ENCODE results near the gene EMCN.

Gene EMCN

DNA sequence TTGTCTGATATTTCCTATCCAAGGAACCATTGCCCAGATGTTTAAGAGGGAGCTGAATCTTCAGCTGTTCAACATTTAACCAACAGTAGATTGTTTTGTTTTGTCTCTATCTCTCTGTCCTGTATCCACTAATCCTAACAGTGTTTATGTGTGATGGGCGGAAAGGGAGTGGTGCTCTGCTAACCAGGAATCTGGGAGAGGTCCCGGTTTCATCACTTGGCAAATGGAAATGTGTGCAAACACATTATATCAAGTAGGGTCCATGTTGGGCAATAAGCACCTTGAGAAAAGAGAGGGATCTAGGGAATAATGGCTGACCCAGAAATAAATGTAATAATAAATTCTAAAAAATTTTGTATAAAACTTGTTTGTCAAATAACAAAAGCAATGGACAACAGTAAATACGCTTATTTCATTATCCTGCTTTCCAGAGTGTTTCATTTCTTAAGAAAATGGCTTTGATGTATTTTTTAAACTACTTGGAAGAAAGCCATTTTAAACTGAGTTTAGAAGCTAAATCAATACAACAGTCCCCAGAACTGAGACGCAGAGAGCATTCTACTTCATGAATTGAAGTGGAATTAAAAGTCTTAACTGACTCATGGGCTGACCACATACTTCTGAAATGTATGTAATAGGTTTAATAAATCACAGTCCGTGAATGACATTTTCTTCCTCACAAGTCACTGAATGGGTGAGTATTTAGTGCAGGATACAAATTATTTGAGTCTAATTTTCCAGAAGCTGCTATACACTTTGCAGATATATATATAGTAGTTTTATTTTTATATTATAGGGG is 55.8 kb downstream of the EMCN start:
- no peaks in the 10 kb centered on the region for H3K36me3 Mint-ChIP-seq (ENCODE audit: low read depth)
- ATAC-seq, result no peak

DNA sequence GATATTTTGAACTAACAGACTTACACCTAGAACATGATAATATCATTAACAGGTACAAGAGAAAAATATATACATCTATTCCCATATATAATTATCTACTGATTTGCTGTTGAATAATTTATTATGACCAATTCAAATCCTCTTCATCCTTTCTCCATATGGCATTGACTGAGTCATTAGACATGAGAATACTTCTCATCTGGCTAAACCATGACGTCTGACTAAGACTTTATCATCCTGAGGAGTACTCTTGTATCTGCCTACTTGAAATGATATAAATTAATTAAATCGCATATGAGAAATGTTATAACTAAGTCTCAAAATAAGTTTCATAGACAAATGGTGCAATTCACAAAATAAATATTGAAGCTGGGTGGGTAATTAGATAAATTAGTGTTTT is 67.4 kb downstream of the EMCN start:
- Mint-ChIP-seq H3K27ac (no peak overlapping the region), H3K27me3 (peaks cover 5% of the 10 kb centered on the region), H3K36me3 (ENCODE audit: low read depth) (no peaks in the 10 kb centered on the region), H3K9me3 (peaks cover 9% of the 10 kb centered on the region), H3K4me3 (no peak overlapping the region), H3K4me1 (no peaks in the 10 kb centered on the region)
- ATAC-seq (no peak), DNase-seq (no peak)

More for the DNA sequence above, 55.8 kb downstream of the EMCN start:
- Mint-ChIP-seq H3K27me3 (no peaks in the 10 kb centered on the region), H3K4me1 (peaks cover 11% of the 10 kb centered on the region), H3K4me3 (no peak overlapping the region), H3K9me3 (peaks cover 8% of the 10 kb centered on the region), H3K27ac (no peak overlapping the region)
- no peak for DNase-seq

DNA sequence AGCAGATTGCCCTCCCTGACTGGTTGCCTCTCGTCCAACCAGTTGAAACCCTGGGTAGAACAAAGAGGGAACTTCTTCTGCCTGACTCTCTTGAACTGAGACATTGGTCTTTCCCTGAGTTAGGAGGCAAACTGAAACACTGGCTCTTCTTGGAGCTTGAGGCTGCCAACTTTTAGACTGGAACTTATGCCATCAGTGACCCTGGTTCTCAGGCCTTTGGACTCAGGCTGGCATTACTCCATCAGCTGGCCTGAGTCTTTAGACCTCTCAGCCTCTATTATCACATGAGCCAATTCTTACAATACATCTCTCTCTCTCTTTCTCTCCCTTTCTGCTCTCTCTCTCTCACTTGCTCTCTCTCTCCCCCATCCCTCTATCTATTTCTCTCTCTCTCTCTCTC is 86.4 kb downstream of the EMCN start:
- H3K27ac Mint-ChIP-seq, result no peak overlapping the region
- H3K36me3 Mint-ChIP-seq (ENCODE audit: low read depth), result no peaks in the 10 kb centered on the region

DNA sequence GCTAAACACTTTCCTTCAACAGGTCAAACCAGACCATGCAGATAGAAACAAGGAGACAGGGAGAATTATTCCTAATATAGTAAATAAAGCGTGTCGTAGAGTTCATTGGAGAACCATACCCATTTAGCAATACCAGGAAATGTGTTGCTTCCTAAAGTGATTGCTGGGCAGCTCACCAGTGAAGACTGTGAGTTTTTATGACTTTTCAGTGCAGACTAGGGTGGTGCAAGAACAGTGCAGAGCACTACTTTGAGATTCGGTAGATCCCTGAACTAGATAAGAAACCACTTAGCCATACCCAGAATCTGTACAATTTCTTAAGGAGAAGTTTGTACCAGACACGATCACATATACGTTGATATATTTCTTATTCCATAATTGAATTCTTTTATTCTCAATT is 87.4 kb downstream of the EMCN start:
- ATAC-seq (no peak), DNase-seq (no peak)
- Mint-ChIP-seq H3K9me3 (no peaks in the 10 kb centered on the region), H3K27me3 (peaks cover 1% of the 10 kb centered on the region), H3K36me3 (ENCODE audit: low read depth) (no peaks in the 10 kb centered on the region), H3K4me1 (no peaks in the 10 kb centered on the region), H3K27ac (no peak overlapping the region), H3K4me3 (no peak overlapping the region)

More for the DNA sequence above, 86.4 kb downstream of the EMCN start:
- Mint-ChIP-seq H3K27me3 (peaks cover 1% of the 10 kb centered on the region), H3K4me3 (no peak overlapping the region), H3K9me3 (no peaks in the 10 kb centered on the region), H3K4me1 (no peaks in the 10 kb centered on the region)
- DNase-seq (no peak), ATAC-seq (no peak)

DNA sequence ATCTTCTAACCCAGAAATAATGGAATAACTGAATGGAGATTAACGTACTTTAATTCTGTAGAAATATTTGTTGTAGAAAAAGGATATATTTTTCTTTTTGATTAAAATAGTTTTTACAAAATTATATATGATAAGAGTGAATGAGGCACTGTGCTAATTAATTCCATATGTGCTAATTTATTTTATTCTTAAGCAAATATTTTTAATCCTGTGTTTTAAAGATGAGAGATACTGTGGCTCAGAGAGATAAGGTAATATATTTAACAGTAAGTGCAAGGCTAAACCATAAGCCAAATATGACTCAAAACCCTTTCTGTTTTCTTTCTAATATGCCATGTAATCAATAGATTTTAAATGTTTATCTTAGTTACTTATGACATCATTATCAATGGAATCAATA is 88.2 kb downstream of the EMCN start:
- H3K27me3 Mint-ChIP-seq, result peaks cover 1% of the 10 kb centered on the region
- ATAC-seq (no peak), DNase-seq (no peak)
- no peaks in the 10 kb centered on the region for H3K36me3 Mint-ChIP-seq (ENCODE audit: low read depth)
- no peak overlapping the region for H3K27ac Mint-ChIP-seq
- H3K9me3 Mint-ChIP-seq, result no peaks in the 10 kb centered on the region
- H3K4me1 Mint-ChIP-seq, result no peaks in the 10 kb centered on the region
- H3K4me3 Mint-ChIP-seq, result no peak overlapping the region

DNA sequence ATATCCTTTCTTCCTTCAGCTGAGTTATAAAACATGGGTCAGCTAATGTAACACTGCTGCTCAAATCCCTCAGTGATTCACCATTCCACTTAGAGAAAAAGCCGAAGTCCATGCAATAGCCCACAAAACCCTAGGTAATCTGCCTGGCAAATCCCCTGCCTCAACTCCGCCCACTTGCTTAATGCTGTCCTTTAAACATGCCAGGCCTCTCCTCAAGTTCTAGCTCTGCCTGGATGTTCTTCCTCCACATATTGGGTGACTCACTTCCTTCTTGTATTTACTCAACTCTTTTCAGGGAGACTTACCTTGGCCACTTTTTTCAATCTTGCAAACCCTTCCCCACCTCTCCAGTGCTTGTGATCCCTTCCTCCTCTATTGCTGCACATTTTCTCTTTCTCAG is 89.8 kb downstream of the EMCN start:
- Mint-ChIP-seq H3K4me3 (no peak overlapping the region), H3K9me3 (no peaks in the 10 kb centered on the region), H3K4me1 (no peaks in the 10 kb centered on the region), H3K36me3 (ENCODE audit: low read depth) (no peaks in the 10 kb centered on the region), H3K27me3 (no peaks in the 10 kb centered on the region), H3K27ac (no peak overlapping the region)
- DNase-seq, result no peak
- no peak for ATAC-seq

DNA sequence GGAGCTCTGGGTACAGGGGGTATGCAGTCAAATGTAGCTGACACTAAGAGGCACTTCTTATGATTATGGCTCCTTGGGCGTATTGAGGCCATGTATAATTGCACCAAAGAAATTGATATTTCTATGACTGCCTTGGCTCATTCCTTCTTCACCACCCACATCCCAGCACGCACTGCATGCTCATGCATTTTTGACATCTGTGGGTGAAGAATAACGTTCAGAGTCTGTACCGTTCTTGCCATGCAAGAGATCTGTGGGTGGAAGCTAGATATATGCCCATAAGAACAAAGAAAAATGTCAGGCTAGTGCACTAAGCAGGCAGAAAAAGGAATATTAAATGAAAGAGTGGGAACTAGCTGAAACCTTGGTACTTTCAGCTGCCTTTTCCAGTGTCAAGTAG is 93.4 kb downstream of the EMCN start:
- DNase-seq (no peak), ATAC-seq (no peak)
- no peaks in the 10 kb centered on the region for H3K4me1 Mint-ChIP-seq
- H3K27ac Mint-ChIP-seq, result no peak overlapping the region
- H3K4me3 Mint-ChIP-seq, result no peak overlapping the region
- no peaks in the 10 kb centered on the region for H3K36me3 Mint-ChIP-seq (ENCODE audit: low read depth)
- H3K27me3 Mint-ChIP-seq, result no peaks in the 10 kb centered on the region
- H3K9me3 Mint-ChIP-seq, result no peaks in the 10 kb centered on the region

DNA sequence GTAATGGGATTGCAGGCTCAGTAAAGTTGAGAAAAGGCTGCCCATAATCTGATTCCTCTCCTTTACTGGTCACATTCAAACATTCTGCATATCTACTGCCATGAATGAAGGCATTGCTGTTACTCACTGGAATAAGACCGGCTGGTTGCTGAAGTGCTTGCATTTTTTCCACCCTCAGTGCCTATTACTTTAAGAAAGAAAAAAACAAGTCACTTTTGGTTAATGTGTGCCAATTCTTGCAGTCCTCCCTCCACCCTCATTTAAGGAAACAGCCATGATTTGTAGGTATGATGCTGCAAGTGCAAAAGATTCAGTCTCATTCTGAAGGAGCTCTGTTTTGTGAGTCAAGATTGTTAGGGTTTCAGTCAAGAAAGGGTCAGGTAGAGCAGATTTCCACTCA is 94.9 kb downstream of the EMCN start:
- Mint-ChIP-seq H3K27ac (no peak overlapping the region), H3K27me3 (no peaks in the 10 kb centered on the region), H3K4me1 (no peaks in the 10 kb centered on the region), H3K36me3 (ENCODE audit: low read depth) (no peaks in the 10 kb centered on the region), H3K9me3 (no peaks in the 10 kb centered on the region), H3K4me3 (no peak overlapping the region)
- ATAC-seq, result no peak
- no peak for DNase-seq

DNA sequence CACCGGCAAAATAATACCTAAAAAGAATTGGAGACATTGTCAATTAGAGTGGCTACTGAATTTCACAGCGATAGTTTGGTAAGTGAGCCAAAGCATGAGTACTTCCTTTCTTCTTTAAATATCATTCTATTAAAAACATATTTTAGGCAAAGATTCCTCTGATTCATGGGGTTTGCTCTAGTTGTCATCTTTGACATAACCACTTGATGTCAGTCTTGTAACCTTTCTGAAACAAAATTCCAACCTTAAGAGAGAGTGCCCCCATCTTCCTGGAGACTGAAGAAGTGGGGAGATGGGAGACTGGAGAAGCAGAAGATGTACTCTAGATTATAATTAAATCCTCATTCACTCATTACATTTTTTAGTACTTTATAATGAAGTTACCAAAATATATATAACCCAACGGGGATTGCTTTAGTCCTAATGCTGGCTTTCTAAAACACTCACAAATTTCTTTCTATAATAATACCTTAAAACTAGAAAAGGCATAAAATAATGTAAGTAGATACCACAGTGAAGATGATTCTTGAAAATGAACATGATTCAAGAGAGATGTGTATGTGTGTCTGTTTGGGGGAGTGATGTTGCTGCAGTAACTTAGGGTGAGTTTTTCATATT is 96.4 kb downstream of the EMCN start:
- no peaks in the 10 kb centered on the region for H3K4me1 Mint-ChIP-seq
- no peaks in the 10 kb centered on the region for H3K27me3 Mint-ChIP-seq
- H3K4me3 Mint-ChIP-seq, result no peak overlapping the region
- DNase-seq, result no peak
- ATAC-seq, result no peak
- H3K27ac Mint-ChIP-seq, result no peak overlapping the region
- no peaks in the 10 kb centered on the region for H3K9me3 Mint-ChIP-seq
- H3K36me3 Mint-ChIP-seq (ENCODE audit: low read depth), result no peaks in the 10 kb centered on the region

DNA sequence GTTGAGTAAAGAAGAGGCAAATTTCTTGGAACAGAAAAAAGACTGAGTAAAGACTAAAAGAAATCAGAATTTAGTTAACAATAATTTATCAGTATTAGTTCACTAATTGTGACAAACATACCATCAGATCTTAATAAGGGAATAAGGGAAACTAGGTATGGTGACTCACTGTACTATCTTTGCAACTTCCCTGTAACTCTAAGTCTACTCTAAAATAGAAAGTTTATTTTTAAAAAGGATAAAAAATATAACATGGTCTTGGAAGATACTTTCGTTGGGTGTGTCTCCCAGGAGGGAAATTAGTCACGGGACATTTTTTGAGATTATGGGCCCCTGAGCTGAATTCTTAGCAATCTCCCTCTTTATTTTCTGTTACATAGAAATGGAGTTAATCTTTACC is 97.3 kb downstream of the EMCN start:
- ATAC-seq (no peak), DNase-seq (no peak)
- Mint-ChIP-seq H3K36me3 (ENCODE audit: low read depth) (no peaks in the 10 kb centered on the region), H3K27me3 (no peaks in the 10 kb centered on the region), H3K27ac (no peak overlapping the region), H3K4me1 (no peaks in the 10 kb centered on the region), H3K4me3 (no peak overlapping the region), H3K9me3 (no peaks in the 10 kb centered on the region)

DNA sequence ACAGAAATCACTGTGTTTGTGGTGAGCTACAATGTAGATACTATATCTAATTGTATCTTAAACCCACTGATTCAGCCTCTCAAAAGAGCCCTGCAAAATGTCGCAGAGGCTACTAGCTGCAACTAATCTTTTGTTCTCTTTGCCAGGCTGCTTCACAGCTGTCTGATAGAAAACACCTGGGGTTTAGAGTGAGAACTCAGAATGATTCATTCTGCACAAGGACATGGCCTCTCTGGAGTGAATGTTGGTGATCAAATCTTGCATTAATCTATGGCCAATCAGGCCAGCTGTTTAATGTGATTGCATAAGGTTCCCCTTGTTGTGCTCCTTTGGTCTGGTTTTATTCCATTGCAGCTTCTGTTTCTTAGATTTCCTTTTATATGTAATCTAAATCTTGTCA is 100.3 kb downstream of the EMCN start:
- H3K27ac Mint-ChIP-seq, result no peak overlapping the region
- H3K9me3 Mint-ChIP-seq, result no peaks in the 10 kb centered on the region
- no peak for ATAC-seq
- no peaks in the 10 kb centered on the region for H3K27me3 Mint-ChIP-seq
- H3K4me3 Mint-ChIP-seq, result no peak overlapping the region
- DNase-seq, result no peak
- no peaks in the 10 kb centered on the region for H3K36me3 Mint-ChIP-seq (ENCODE audit: low read depth)
- no peaks in the 10 kb centered on the region for H3K4me1 Mint-ChIP-seq

DNA sequence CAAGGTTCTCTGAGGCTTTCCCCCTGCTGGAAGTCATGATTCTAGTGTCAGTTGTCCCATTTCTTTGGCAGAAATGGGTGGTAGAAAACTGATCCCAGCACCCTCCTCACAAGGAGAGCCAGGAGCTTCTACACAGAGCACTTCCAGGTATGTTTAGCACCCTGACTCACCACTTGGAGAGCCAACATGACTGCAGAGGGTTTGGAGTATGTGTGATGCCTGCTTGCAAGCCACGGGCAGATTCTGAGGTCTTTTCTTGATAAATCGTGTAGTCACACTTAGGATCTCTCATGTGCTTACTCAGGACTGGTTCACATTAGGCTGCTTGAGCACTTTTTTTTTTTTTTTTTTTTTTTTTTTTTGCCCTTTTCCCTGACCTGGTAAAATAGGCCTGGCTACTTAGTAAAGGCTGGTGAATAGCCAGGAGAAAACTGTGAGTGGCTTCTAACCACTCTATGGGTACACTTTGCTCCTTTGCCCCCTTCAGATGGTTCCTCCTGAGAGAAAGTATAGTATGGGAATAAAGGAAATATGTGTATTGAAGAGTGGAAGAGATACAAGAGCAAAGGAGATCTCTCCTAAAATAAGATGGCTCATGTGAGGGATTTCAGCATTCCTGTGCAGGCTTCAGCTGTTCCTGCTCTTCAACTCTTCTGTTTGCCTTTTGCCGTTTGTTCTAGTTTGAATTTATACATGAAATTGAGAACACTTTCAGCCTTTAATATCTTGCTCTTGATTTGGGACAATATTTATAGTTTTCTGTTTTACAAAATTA is 103.6 kb downstream of the EMCN start:
- H3K9me3 Mint-ChIP-seq, result no peaks in the 10 kb centered on the region
- ATAC-seq (no peak), DNase-seq (no peak)
- H3K27ac Mint-ChIP-seq, result no peak overlapping the region
- no peaks in the 10 kb centered on the region for H3K4me1 Mint-ChIP-seq
- H3K27me3 Mint-ChIP-seq, result no peaks in the 10 kb centered on the region
- H3K4me3 Mint-ChIP-seq, result no peak overlapping the region
- H3K36me3 Mint-ChIP-seq (ENCODE audit: low read depth), result no peaks in the 10 kb centered on the region

DNA sequence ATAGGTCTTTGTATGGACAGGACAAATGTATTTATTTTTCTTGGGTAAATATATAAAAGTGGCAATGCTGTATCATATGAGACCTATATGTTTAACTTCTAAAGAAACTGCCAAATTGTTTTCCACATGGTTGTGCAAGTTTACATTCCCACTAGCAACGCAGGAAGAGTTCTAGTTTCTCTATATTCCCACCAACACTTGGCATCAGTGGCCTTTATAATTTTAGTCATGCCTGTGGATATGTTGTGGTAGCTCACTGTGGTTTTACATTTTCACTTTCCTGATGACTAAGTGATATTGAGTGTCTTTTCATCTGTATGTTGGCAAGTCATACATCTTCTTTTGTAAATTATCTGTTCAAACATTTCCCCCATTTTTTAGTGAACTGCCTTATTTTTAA is 126.0 kb downstream of the EMCN start:
- H3K4me3 Mint-ChIP-seq, result no peak overlapping the region
- H3K36me3 Mint-ChIP-seq (ENCODE audit: low read depth), result no peaks in the 10 kb centered on the region
- DNase-seq (no peak), ATAC-seq (no peak)
- H3K4me1 Mint-ChIP-seq, result no peaks in the 10 kb centered on the region
- no peak overlapping the region for H3K27ac Mint-ChIP-seq
- H3K27me3 Mint-ChIP-seq, result peaks cover 3% of the 10 kb centered on the region
- H3K9me3 Mint-ChIP-seq, result no peaks in the 10 kb centered on the region

DNA sequence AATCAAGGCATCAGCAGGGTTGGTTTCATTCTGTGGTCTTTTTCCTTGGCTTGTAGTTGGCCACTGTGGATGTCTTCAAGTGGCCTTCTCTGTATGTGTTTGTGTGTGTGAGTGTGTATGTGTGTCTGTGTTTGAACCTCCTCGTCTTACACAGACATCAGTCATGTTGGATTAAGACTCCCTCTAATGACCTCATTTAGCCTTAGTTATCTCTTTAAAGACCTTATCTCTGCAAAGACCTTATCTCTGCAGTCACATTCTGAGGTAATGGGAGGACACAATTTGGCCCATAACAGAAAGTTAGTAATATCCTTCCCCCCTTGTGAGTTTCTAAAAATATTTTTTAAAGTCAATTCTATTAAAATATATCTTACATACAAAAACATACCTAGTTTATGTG is 126.7 kb downstream of the EMCN start:
- Mint-ChIP-seq H3K36me3 (ENCODE audit: low read depth) (no peaks in the 10 kb centered on the region), H3K27me3 (no peaks in the 10 kb centered on the region), H3K9me3 (no peaks in the 10 kb centered on the region), H3K4me3 (no peak overlapping the region), H3K4me1 (no peaks in the 10 kb centered on the region), H3K27ac (no peak overlapping the region)
- ATAC-seq (no peak), DNase-seq (no peak)

DNA sequence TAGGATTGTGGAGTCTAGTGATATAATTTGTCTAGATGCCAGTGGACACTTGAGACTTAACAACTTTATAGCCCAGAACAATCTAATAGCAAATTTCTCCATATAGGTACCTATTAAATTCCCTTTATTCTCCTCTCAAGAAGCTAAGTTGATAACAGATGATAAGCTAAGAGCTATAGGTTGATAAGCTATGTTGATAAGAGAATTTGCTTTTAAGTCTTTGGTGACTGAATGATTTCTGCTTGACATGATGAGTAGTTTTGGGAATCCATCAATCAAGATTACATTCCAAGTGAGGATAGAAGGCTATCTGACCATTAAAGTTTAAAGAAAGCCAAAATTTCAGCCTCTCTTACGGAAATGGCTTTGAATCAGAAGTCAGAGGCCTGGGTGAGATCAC is 131.6 kb downstream of the EMCN start:
- no peak for DNase-seq
- H3K27me3 Mint-ChIP-seq, result no peaks in the 10 kb centered on the region
- no peaks in the 10 kb centered on the region for H3K9me3 Mint-ChIP-seq
- ATAC-seq, result no peak
- no peaks in the 10 kb centered on the region for H3K36me3 Mint-ChIP-seq (ENCODE audit: low read depth)
- no peak overlapping the region for H3K27ac Mint-ChIP-seq
- H3K4me3 Mint-ChIP-seq, result no peak overlapping the region
- no peaks in the 10 kb centered on the region for H3K4me1 Mint-ChIP-seq
